ENCODE data around the gene LIG1. TPM values are rescaled to one million over a fixed set of nuclear protein-coding genes. Genes with fewer than 3 reads are reported as not detected.

LIG1 gene
- total RNA-seq, 1 donor from 2014 or later: 19.2 TPM

GRCh38 chr19:48069435-48069834 is 100.7 kb downstream of the LIG1 start:
- no peak for TF ChIP-seq CTCF (IDR thresholded peaks at IDR 0.05; ENCODE audit: insufficient read depth, low read depth, low read length)
- TF ChIP-seq EZH2 (IDR thresholded peaks at IDR 0.05; ENCODE audit: insufficient read depth, low read length): no peak
- DNase-seq (ENCODE audit: low read depth) (no peak), FAIRE-seq (no peak)
- no peaks in the 10 kb centered on the region for H3K9me3 ChIP-seq (ENCODE audit: insufficient read depth, low read depth, low read length)
- H3K4me2 ChIP-seq (ENCODE audit: low read length): no peak overlapping the region
- H3K4me1 Mint-ChIP-seq (ENCODE audit: low read depth, unreplicated experiment): no peaks in the 10 kb centered on the region
- H3K27ac ChIP-seq (ENCODE audit: low read depth, low read length): no peak overlapping the region
- H3K9ac ChIP-seq (ENCODE audit: low read length): no peak overlapping the region
- H3K79me2 ChIP-seq (ENCODE audit: insufficient read depth, low read length): no peaks in the 10 kb centered on the region
- H3K9me3 Mint-ChIP-seq (ENCODE audit: unreplicated experiment): peaks cover 6% of the 10 kb centered on the region
- no peak overlapping the region for H3K27ac Mint-ChIP-seq (ENCODE audit: unreplicated experiment)
- no peak overlapping the region for H2AFZ ChIP-seq (ENCODE audit: low read depth, low read length)
- H3K4me1 ChIP-seq (ENCODE audit: insufficient read depth, low read length): no peaks in the 10 kb centered on the region
- H3K4me3 ChIP-seq (ENCODE audit: insufficient read depth, low read depth, low read length): no peak overlapping the region
- no peaks in the 10 kb centered on the region for H4K20me1 ChIP-seq (ENCODE audit: insufficient read depth, low read length)
- peaks cover 2% of the 10 kb centered on the region for H3K36me3 Mint-ChIP-seq (ENCODE audit: low read depth, unreplicated experiment)
- no peaks in the 10 kb centered on the region for H3K36me3 ChIP-seq (ENCODE audit: insufficient read depth, low read length)
- H3K27me3 ChIP-seq (ENCODE audit: insufficient read depth, low read length): no peaks in the 10 kb centered on the region
- H3K27me3 Mint-ChIP-seq (ENCODE audit: low read depth, unreplicated experiment): peaks cover 3% of the 10 kb centered on the region
- no peak overlapping the region for H3K4me3 Mint-ChIP-seq (ENCODE audit: unreplicated experiment)

Other genes starting within 250 kb of the LIG1 start
- gene BSPH1, start 178.2 kb downstream of the LIG1 start, total RNA-seq: not detected in 2 replicates
- gene ELSPBP1, start 175.7 kb downstream of the LIG1 start, total RNA-seq: not detected in 2 replicates
- not detected in 2 replicates for gene CABP5, start 126.3 kb downstream of the LIG1 start, total RNA-seq
- 4.1 TPM in 2 replicates for gene PLA2G4C, start 59.5 kb downstream of the LIG1 start, total RNA-seq
- 4.7 TPM in 2 replicates for gene ZSWIM9, start 336 bp upstream of the LIG1 start, total RNA-seq
- 22.9 and 26.3 TPM in 2 replicates for gene CARD8, start 85.6 kb upstream of the LIG1 start, total RNA-seq
- gene ZNF114, start 99.7 kb upstream of the LIG1 start, total RNA-seq: 7.6 and 19.6 TPM in 2 replicates
- 199 and 217 TPM in 2 replicates for gene EMP3, start 155.2 kb upstream of the LIG1 start, total RNA-seq
- gene TMEM143, start 193.6 kb upstream of the LIG1 start, total RNA-seq: 8.7 and 10.5 TPM in 2 replicates
- gene SYNGR4, start 194.0 kb upstream of the LIG1 start, total RNA-seq: not detected in 2 replicates
- gene KDELR1, start 221.2 kb upstream of the LIG1 start, total RNA-seq: 370 and 396 TPM in 2 replicates
- gene GRIN2D, start 223.3 kb upstream of the LIG1 start, total RNA-seq: 6.2 and 9.3 TPM in 2 replicates